ENCODE measurements around the gene SMARCA4.

DNA sequence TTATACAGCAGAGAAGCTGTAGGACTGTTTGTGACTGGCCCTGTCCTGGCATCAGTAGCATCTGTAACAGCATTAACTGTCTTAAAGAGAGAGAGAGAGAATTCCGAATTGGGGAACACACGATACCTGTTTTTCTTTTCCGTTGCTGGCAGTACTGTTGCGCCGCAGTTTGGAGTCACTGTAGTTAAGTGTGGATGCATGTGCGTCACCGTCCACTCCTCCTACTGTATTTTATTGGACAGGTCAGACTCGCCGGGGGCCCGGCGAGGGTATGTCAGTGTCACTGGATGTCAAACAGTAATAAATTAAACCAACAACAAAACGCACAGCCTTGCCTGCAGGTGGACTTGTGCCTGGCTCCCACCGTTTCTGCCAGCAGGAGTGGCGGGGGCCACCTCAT, 101.1 kb downstream of the SMARCA4 start:
- TF ChIP-seq, protein P1, sequence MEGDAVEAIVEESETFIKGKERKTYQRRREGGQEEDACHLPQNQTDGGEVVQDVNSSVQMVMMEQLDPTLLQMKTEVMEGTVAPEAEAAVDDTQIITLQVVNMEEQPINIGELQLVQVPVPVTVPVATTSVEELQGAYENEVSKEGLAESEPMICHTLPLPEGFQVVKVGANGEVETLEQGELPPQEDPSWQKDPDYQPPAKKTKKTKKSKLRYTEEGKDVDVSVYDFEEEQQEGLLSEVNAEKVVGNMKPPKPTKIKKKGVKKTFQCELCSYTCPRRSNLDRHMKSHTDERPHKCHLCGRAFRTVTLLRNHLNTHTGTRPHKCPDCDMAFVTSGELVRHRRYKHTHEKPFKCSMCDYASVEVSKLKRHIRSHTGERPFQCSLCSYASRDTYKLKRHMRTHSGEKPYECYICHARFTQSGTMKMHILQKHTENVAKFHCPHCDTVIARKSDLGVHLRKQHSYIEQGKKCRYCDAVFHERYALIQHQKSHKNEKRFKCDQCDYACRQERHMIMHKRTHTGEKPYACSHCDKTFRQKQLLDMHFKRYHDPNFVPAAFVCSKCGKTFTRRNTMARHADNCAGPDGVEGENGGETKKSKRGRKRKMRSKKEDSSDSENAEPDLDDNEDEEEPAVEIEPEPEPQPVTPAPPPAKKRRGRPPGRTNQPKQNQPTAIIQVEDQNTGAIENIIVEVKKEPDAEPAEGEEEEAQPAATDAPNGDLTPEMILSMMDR (IDR thresholded peaks at IDR 0.05; ENCODE audit: low read length), result no peak
- no peak for TF ChIP-seq EZH2 (IDR thresholded peaks at IDR 0.05; ENCODE audit: borderline replicate concordance, low read length)

Data from OCI-LY1 (cell line).